Neural progenitor cell (in vitro differentiated cells): ENCODE measurements around the gene ENTPD2.

ENCODE experiments used
- CTCF ChIP-seq: fragments of 200-600 bp; sonication (generic); IDR thresholded peaks from 2 replicates; pipeline ENCODE4 v1.5.1; 2017; ENCODE audit warnings: antibody characterized with exemption, mild to moderate bottlenecking
- EZH2 ChIP-seq: fragments of 200-600 bp; sonication (generic); IDR thresholded peaks from 2 replicates; pipeline ENCODE4 v1.6.1; 2017; ENCODE audit warnings: antibody characterized with exemption, mild to moderate bottlenecking, moderate library complexity
- EZH2phosphoT487 ChIP-seq: fragments of 200-600 bp; sonication (generic); IDR thresholded peaks from 2 replicates; pipeline ENCODE4 v1.6.1; 2017; ENCODE audit warnings: antibody characterized with exemption

- TF ChIP-seq EZH2 (no peak), CTCF (no peak), EZH2phosphoT487 (no peak)
These were observed 32.9 kb upstream of the ENTPD2 start, which contains the start of gene MAN1B1 for GRCh38 chr9:137086531-137087408.
